MCF 10A (cell line): Measurements from ENCODE around the gene SLC9A7. TPM values are rescaled to one million over a fixed set of nuclear protein-coding genes. Genes with fewer than 3 reads are reported as not detected.

Experiments
- BruUV-seq: library from RNA; stranded (reverse); fragments of 400-500 nt; replicated peaks from 2 replicates; lab custom pipeline; 2021; lab: Mats Ljungman, UMichigan
- CTCF ChIA-PET: fragments of 300-600 bp; sonication (Branson Sonifier 250); formaldehyde crosslinking; extraction: SDS; loops from one replicate; lab custom pipeline; 2021; ENCODE audit warnings: antibody characterized with exemption, inconsistent platforms; lab: Yijun Ruan, JAX
- POLR2A ChIA-PET: fragments of 300-600, 350-650 bp; sonication (Branson Sonifier 250); formaldehyde crosslinking; extraction: SDS; loops from one replicate; lab custom pipeline; 2020; ENCODE audit warnings: antibody characterized with exemption, inconsistent platforms; lab: Yijun Ruan, JAX
- DNase-seq: peaks from one replicate; pipeline ENCODE4 v3.0.0-alpha.2; 2018; ENCODE audit not compliant: unreplicated experiment
- H3K27ac Mint-ChIP-seq: one replicate; pipeline ENCODE4 v1.8.0; 2022; ENCODE audit warnings: mild to moderate bottlenecking, low read depth, mixed read lengths; ENCODE audit not compliant: unreplicated experiment
- H3K27me3 Mint-ChIP-seq: one replicate; pipeline ENCODE4 v1.8.0; 2022; ENCODE audit warnings: mixed read lengths; ENCODE audit not compliant: insufficient read depth, unreplicated experiment
- H3K36me3 Mint-ChIP-seq: one replicate; pipeline ENCODE4 v1.8.0; 2022; ENCODE audit warnings: mild to moderate bottlenecking, moderate library complexity, mixed read lengths; ENCODE audit not compliant: insufficient read depth, unreplicated experiment
- H3K4me1 Mint-ChIP-seq: one replicate; pipeline ENCODE4 v1.8.0; 2022; ENCODE audit warnings: mixed read lengths; ENCODE audit not compliant: insufficient read depth, unreplicated experiment
- H3K4me3 Mint-ChIP-seq: one replicate; pipeline ENCODE4 v1.8.0; 2022; ENCODE audit warnings: mild to moderate bottlenecking, moderate library complexity, mixed read lengths; ENCODE audit not compliant: unreplicated experiment
- H3K9me3 Mint-ChIP-seq: one replicate; pipeline ENCODE4 v1.8.0; 2022; ENCODE audit warnings: mixed read lengths; ENCODE audit not compliant: unreplicated experiment
- CTCF ChIP-seq: fragments of 200-600 bp; IDR thresholded peaks from one replicate; pipeline ENCODE4 v1.8.0; 2022; ENCODE audit warnings: antibody characterized with exemption, mild to moderate bottlenecking; ENCODE audit not compliant: unreplicated experiment
- intact Hi-C: fragments of 100-400 bp; cut with micrococcal nuclease; formaldehyde crosslinking; loops from 2 replicates; pipeline ENCODE4 v1.14.1; 2022
- total RNA-seq: library from RNA; stranded (reverse); gene quantifications from 2 replicates; pipeline ENCODE4 v1.2.3, GENCODE V29; 2022

The SLC9A7 gene
- total RNA-seq, 1 experiment from 2014 or later: 28.3 TPM

- ChIA-PET CTCF (no interaction called here), POLR2A (no interaction called here)
- H3K4me1 Mint-ChIP-seq: no peaks in the 10 kb centered on the region
- no peak overlapping the region for H3K27ac Mint-ChIP-seq
- no peaks in the 10 kb centered on the region for H3K9me3 Mint-ChIP-seq
- no TSS peak for BruUV-seq
- no peak for DNase-seq
- H3K27me3 Mint-ChIP-seq: peaks cover 70% of the 10 kb centered on the region
- H3K36me3 Mint-ChIP-seq: peaks cover 26% of the 10 kb centered on the region
- no peak for TF ChIP-seq CTCF
- intact Hi-C loops: no loop called here
- no peak overlapping the region for H3K4me3 Mint-ChIP-seq
Observed at GRCh38 chrX:46645614-46646013, 113.3 kb downstream of the SLC9A7 start.

GRCh38 chrX:46643636-46644035 lies 115.3 kb downstream of the SLC9A7 start:
- intact Hi-C loops: loop anchor here (2.0 to 5.0 kb wide), 2 partner anchors 99 to 261 kb away; partner anchors contain the start of gene ZNF674
- Mint-ChIP-seq H3K36me3 (peaks cover 22% of the 10 kb centered on the region), H3K27ac (no peak overlapping the region)

GRCh38 chrX:46642145-46642544 lies 116.8 kb downstream of the SLC9A7 start:
- TF ChIP-seq CTCF: peak; percentile 27

More at GRCh38 chrX:46643636-46644035, 115.3 kb downstream of the SLC9A7 start:
- Mint-ChIP-seq H3K4me1 (no peaks in the 10 kb centered on the region), H3K27me3 (peaks cover 62% of the 10 kb centered on the region), H3K9me3 (no peaks in the 10 kb centered on the region), H3K4me3 (no peak overlapping the region)
- no TSS peak for BruUV-seq
- no peak for DNase-seq
- ChIA-PET POLR2A (no interaction called here), CTCF (no interaction called here)
- no peak for TF ChIP-seq CTCF

GRCh38 chrX:46637938-46638337 lies 121.0 kb downstream of the SLC9A7 start:
- no peak for DNase-seq
- no TSS peak for BruUV-seq
- POLR2A ChIA-PET: interaction anchor here (0.5 to 0.7 kb wide), 3 partner anchors 21 to 91 kb away, joined by 3 read pairs; no protein-coding TSS in a partner anchor

More at GRCh38 chrX:46642145-46642544, 116.8 kb downstream of the SLC9A7 start:
- Mint-ChIP-seq H3K9me3 (no peaks in the 10 kb centered on the region), H3K27me3 (peaks cover 47% of the 10 kb centered on the region), H3K4me1 (no peaks in the 10 kb centered on the region), H3K27ac (no peak overlapping the region), H3K4me3 (no peak overlapping the region), H3K36me3 (peaks cover 13% of the 10 kb centered on the region)
- CTCF ChIA-PET: interaction anchor here (0.5 to 1.5 kb wide), 7 partner anchors 30 to 127 kb away, joined by 3 to 7 read pairs (median 4); no protein-coding TSS in a partner anchor
- intact Hi-C loops: loop anchor here (2.0 to 5.0 kb wide), 2 partner anchors 97 to 260 kb away; partner anchors contain the start of gene ZNF674
- no TSS peak for BruUV-seq
- peak; percentile 38 for DNase-seq
- POLR2A ChIA-PET: no interaction called here

More at GRCh38 chrX:46637938-46638337, 121.0 kb downstream of the SLC9A7 start:
- H3K4me3 Mint-ChIP-seq: no peak overlapping the region
- intact Hi-C loops: no loop called here
- H3K9me3 Mint-ChIP-seq: no peaks in the 10 kb centered on the region
- CTCF ChIA-PET: no interaction called here
- H3K4me1 Mint-ChIP-seq: no peaks in the 10 kb centered on the region
- TF ChIP-seq CTCF: no peak
- H3K36me3 Mint-ChIP-seq: no peaks in the 10 kb centered on the region
- H3K27ac Mint-ChIP-seq: no peak overlapping the region
- H3K27me3 Mint-ChIP-seq: peaks cover 41% of the 10 kb centered on the region
